ENCODE results near the gene MATR3.

Gene MATR3

GRCh38 chr5:139272471-139273321, 20.8 kb upstream of the MATR3 start:
- DNase-seq, result peak; percentile 51

- no peak for DNase-seq
Observed at GRCh38 chr5:139273322-139273571, 20.3 kb upstream of the MATR3 start.

- peak; percentile 90 for DNase-seq
Observed at GRCh38 chr5:139273572-139274289, 19.8 kb upstream of the MATR3 start.

- no peak for DNase-seq
Observed at GRCh38 chr5:139275536-139275935, 18.0 kb upstream of the MATR3 start.

- peak; percentile 31 for DNase-seq
Observed at GRCh38 chr5:139275956-139276355, 17.6 kb upstream of the MATR3 start.

- DNase-seq, result no peak
Observed at GRCh38 chr5:139276426-139276825, 17.1 kb upstream of the MATR3 start.

GRCh38 chr5:139277171-139277570, 16.4 kb upstream of the MATR3 start:
- DNase-seq, result no peak

- no peak for DNase-seq
Observed at GRCh38 chr5:139278540-139279274, 14.8 kb upstream of the MATR3 start.

GRCh38 chr5:139282197-139282557, 11.4 kb upstream of the MATR3 start:
- DNase-seq, result no peak

- no peak for DNase-seq
Observed at GRCh38 chr5:139283252-139284166, 10.0 kb upstream of the MATR3 start.

GRCh38 chr5:139284295-139284694, 9.2 kb upstream of the MATR3 start:
- no peak for DNase-seq

- DNase-seq, result no peak
Observed at GRCh38 chr5:139285651-139286392, 7.7 kb upstream of the MATR3 start.

- no peak for DNase-seq
Observed at GRCh38 chr5:139287890-139288635, 5.5 kb upstream of the MATR3 start.

- no peak for DNase-seq
Observed at GRCh38 chr5:139291051-139291450, 2.5 kb upstream of the MATR3 start.

GRCh38 chr5:139293202-139293506, 386 bp upstream of the MATR3 start:
- DNase-seq, result no peak

- peak; percentile 68 for DNase-seq
Observed at GRCh38 chr5:139294374-139295165, 1.0 kb downstream of the MATR3 start.

- DNase-seq, result no peak
Observed at GRCh38 chr5:139295346-139296057, 2.0 kb downstream of the MATR3 start.

- DNase-seq, result no peak
Observed at GRCh38 chr5:139296198-139296597, 2.7 kb downstream of the MATR3 start.

GRCh38 chr5:139296862-139297326, 3.4 kb downstream of the MATR3 start:
- DNase-seq, result no peak

Data from stimulated activated CD4-positive, alpha-beta T cell treated with anti-CD3 and anti-CD28 coated beads, Interleukin-15, amount 100 ng/mL, for 24 hours (primary cell).